Measurements from ENCODE around the gene NCK1.
A peak's percentile ranks its signal among the peaks of the same experiment; 100 is the strongest.
"Not testable (repeated sequence)": the region's sequence is repeated elsewhere in the genome, so short reads cannot be mapped to it uniquely, and the experiment has no call there.

Gene NCK1

DNA sequence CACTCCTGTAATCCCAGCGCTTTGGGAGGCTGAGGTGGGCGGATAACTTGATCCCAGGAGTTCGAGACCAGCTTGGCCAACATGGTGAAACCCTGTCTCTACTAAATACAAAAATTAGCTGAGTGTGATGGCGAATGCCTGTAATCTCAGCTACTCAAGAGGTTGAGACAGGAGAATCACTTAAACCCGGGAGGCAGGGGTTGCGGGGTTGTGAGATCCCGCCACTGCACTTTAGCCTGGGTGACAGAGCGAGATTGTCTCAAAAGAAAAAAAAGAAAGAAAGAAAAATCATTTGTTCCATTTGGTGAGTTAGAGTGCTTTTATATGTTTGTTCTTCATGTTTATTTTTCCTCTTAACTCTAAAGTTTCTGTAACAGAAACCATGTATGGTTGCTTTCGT is 7.3 kb downstream of the NCK1 start:
- DNase-seq: no peak

- DNase-seq: not testable (repeated sequence)
Observed at GRCh38 chr3:136872258-136872657, 10.2 kb downstream of the NCK1 start.

DNA sequence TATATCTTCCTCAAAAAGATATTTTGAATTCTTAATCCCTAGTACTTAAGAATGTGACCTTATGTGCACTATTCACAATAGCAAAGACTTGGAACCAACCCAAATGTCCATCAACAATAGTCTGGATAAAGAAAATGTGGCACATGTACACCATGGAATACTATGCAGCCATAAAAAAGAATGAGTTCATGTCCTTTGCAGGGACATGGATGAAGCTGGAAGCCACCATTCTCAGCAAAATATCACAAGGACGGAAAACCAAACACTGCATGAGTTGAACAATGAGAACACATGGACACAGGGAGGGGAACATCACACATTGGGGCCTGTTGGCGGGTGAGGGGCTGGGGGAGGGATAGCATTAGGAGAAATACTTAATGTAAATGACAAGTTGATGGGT is 17.5 kb downstream of the NCK1 start:
- DNase-seq: not testable (repeated sequence)

DNA sequence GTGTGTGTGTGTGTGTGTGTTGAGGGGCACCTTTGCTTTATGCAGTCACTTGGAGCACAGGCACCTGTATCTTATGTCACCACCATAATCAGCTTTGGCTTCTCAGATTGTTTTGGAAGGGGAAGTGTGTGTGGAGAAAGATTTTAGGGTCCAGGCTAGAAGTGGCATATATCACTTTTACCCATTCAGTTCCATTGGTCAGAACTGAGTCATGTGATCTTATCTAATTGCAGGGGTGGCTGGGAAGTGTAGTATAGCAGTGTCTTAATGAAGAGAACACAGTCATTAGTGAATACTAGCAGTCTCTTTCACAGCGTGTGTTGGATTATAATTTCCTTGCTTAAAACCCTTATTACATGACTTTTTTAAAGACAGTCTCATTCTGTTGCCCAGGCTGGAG is 20.6 kb downstream of the NCK1 start:
- DNase-seq: no peak

DNA sequence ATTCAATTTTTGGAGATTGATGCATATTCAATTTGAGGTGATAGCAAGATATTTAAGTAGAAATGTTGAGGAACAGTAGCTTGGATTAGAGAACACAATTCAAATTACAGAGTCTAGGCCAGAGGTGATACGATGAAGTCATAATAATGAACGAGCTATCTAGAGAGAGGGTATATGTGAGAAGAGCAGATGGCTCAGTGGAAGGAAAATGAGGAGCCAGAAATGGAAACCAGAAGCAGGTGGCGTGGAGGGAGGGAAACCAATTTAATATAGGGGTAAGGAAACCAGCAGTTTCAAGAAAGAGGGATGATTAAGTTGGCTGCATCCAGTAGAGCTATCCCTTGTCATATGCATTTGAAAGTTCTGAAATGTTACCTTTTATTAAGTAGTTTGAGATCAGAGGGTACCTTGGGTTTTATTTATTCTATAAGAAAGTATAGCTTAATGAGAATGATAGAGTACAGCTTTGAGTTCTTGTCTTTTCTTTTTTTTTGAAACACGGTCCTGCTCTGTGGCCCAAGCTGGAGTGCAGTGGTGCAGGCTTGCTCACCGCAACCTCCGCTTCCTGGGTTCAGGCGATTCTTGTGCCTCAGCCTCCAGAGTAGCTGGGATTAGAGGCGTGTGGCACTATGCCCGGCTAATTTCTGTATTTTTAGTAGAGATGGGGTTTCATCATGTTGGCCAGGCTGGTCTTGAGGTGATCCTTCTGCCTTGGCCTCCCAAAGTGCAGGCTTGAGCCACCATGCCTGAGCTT is 22.1 kb downstream of the NCK1 start:
- DNase-seq: no peak

DNA sequence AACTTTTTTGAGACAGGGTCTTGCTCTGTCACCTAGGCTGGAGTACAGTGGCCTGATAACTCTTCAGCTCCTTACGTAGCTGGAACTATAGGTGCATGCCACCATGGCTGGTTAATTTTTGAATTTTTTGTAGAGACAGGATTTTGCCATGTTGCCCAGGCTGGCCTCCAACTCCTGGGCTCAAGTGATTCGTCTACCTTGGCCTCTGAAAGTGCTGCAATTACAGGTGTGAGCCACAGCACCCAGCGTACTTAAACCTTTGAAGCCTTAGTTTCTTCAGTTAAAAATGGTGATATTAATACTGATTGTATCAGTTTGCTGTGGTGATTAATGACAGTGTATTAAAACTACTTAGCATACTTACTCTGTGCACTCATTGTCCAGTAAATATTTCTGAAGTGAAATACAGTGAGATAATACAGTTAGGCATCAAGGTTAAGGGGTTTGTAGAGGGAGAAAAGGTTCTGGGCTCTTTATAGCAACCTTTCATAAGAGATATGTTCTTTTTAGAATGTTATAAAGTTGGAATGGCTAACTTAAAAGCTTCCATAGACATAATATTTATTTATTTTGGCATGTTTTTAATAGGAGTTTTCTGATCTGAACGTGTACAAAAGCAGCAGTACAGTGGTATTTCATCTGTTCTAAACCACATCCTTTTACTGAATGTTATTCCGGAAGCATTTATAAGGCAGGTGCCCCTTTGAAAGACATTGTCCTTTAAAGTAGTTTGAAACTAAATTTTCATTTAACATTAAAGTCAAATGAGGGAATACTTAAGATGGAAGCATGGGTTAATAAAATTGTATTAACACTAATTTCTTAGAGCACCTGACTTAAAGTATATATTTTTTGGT is 23.6 kb downstream of the NCK1 start:
- DNase-seq: no peak

- no peak for DNase-seq
Observed at GRCh38 chr3:136889947-136890346, 27.9 kb downstream of the NCK1 start.

GRCh38 chr3:136891934-136892855 is 30.2 kb downstream of the NCK1 start:
- no peak for DNase-seq

DNA sequence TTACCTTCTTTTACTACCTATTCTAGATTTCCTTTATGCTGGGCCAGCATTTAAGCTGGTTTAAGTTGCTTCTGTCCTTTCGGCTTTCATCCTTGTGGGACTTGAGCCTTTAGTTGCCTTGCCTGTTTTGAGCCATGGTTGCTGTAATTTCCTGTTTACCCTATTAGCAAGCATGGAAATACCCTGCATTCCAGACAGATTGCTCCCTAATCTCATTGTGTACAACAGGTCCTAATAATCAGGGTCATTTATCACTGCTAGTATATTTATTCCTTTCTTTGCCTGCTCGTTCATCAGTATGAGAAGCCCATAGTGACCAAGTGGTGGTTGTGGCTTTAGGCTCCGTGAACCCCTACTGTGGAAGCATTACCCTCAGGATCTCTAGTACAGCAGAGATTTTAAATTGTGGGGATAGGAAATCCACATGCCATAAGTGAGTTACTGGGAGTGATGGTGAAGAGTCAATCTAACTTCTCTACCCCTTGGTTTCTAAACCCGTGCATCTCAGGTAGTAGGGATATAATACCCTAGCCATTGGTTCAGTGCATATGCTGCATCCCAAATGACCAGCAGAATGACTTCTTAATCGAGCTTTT is 31.9 kb downstream of the NCK1 start:
- DNase-seq: no peak

DNA sequence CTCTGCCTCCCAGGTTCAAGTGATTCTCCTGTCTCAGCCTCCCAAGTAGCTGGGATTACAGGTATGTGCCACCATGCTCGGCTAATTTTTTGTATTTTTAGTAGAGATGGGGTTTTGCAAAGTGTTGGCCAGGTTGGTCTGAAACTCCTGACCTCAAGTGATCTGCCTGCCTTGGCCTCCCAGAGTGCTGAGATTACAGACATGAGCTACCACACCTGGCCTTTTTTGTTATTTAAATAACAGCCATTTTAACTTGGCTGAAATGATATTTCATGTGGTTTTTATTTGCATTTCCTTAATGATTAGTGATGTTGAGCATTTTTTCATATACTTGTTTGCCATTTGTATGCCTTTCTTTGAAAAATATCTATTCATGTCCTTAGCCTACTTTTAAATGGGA is 35.2 kb downstream of the NCK1 start:
- not testable (repeated sequence) for DNase-seq

DNA sequence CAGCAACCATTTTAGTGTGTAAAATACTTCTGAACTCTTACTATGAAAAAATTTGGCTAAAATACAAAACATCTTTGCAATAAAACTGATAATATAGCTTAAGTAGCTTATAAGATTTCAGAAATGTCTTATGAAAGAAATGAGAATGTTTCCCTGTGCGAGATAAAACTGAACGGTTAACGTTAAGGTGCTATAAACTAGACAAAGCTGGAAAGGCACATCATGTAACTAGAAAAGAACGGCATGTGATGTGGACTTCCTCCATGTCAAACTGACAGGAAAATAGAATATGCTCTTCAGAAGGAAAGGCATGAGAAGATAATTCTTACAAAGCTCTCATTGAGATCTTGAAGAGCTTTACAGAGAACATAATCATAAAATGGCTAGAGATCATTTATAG is 36.5 kb downstream of the NCK1 start:
- DNase-seq: no peak

- DNase-seq: no peak
Observed at GRCh38 chr3:136898954-136899353, 36.9 kb downstream of the NCK1 start.

- DNase-seq: peak; percentile 38
Observed at GRCh38 chr3:136899622-136900158, 37.7 kb downstream of the NCK1 start.

DNA sequence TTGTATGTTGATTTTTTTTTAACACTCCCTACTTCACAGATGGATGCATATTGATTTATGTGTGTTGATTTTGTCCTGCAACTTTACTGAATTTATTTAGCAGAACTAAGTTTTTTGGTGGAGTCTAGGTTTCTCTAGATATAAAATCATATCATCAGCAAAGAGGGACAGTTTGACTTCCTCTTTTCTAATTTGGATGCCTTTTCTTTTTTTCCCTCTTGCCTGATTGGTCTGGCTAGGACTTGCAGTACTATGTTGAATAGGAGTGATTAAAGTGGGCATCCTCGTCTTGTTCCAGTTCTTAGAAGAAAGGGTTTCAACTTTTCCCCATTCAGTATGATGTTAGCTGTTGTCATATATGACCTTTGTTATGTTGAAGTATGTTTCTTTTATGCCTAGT is 38.7 kb downstream of the NCK1 start:
- DNase-seq: peak; percentile 34

DNA sequence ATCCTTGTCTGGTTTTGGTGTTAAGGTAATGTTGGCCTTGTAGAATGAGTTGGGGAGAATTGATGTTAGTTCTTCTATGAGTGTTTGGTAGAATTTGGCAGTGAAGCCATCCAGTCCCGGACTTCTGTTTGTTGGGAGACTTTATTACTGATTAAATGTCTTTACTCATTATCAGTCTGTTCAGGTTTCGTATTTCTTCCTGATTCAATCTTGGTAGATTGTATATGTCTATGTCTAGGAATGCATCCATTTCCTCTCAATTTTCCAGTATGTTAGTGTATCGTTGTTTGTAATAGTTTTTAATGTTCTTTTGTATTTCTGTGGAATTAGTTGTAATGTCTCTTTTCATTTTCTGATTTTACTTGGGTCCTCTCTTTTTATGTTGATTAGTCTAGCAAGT is 39.4 kb downstream of the NCK1 start:
- DNase-seq: no peak

- DNase-seq: peak; percentile 64
Observed at GRCh38 chr3:136902530-136902929, 40.5 kb downstream of the NCK1 start.

- DNase-seq: no peak
Observed at GRCh38 chr3:136903899-136904298, 41.9 kb downstream of the NCK1 start.

DNA sequence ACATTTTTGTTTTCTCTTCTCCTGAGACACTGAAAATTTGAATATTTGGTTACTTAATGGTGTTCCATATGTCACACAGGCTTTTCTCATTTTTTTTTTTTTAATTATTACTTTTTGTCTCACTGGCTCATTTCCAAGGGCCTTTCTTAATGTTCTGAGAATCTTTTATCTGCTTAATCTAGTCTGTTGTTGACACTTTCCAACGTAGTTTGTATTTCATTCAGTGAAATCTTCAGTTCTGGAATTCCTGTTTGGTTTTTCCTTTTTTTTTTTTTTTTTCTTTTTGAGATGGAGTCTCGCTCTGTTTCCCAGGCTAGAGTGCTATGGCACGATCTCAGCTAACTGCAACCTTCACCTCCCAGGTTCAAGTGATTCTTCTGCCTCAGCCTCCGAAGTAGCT is 42.7 kb downstream of the NCK1 start:
- no peak for DNase-seq

DNA sequence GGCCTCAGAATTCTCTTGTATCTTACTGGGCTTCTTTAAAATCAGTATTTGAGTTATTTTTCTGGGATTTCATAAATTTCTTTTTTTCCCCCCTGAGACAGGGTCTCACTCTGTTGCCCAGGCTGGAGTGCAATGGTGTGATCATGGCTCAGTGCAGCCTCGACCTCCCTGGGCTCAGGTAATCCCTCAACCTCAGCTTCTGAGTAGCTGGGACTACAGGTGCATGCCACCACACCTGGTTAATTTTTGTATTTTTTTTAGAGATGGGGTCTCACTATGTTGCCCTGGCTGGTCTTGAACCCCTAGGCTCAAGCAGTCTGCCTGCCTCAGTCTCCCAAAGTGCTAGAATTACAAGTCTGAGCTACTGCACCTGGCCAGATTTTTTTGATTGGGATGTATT is 43.5 kb downstream of the NCK1 start:
- DNase-seq: no peak

DNA sequence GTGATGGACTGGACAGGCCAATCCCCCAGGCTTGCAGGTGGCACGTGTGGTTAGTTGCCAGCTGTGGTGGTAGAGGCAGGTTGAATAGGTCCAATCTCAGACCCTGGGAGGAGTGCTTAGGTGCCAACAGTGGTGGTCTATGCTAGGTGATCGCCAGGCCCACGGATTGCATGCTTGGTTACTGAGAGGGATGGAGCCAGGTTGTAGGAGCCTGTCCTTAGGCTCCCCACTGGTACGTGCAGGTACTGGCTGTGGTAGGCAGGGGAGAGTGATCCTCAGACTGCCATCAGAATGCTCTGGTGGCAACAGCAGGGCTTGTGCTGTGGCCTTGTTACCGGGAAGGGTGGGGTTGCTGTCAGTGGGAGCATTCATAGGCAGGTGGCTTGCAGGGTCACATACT is 44.7 kb downstream of the NCK1 start:
- DNase-seq: no peak

- DNase-seq: no peak
Observed at GRCh38 chr3:136908297-136908696, 46.3 kb downstream of the NCK1 start.

DNA sequence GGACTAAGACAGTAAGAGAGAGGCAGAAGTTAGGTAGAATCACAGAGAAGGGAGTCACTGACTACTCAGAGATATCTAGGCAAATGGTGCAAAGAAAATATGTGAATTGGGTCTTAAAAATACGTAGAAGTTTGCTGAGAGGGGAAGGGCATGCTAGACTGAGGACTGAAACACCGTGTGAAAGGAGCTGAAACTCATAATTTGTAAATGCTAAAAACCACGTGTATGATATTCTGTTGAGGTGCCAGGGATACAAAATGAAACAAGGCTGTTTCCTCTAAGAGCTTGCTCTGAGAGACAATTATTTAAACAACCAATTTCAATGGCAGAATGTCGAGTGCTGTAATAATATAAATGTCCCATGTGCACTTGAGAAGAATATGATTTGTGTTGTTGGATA is 47.2 kb downstream of the NCK1 start:
- DNase-seq: no peak

GRCh38 chr3:136910697-136911096 is 48.7 kb downstream of the NCK1 start:
- no peak for DNase-seq
